C4-2B (cell line): ENCODE measurements around the gene KIAA0930.
A peak's percentile ranks its signal among the peaks of the same experiment; 100 is the strongest.

Source experiments
- H3K27ac ChIP-seq: fragments of 450-650 bp; 2 replicates; pipeline ENCODE4 v1.5.1; 2017
- ZFX ChIP-seq: fragments of 450-650 bp; IDR thresholded peaks from 2 replicates; pipeline ENCODE4 v1.6.1; 2017
- TF ChIP-seq, protein P1 (sequence below): fragments of 450-650 bp; conservative IDR thresholded peaks from 2 replicates; pipeline ENCODE4 v1.5.1; 2017; ENCODE audit warnings: mild to moderate bottlenecking

KIAA0930 gene

DNA sequence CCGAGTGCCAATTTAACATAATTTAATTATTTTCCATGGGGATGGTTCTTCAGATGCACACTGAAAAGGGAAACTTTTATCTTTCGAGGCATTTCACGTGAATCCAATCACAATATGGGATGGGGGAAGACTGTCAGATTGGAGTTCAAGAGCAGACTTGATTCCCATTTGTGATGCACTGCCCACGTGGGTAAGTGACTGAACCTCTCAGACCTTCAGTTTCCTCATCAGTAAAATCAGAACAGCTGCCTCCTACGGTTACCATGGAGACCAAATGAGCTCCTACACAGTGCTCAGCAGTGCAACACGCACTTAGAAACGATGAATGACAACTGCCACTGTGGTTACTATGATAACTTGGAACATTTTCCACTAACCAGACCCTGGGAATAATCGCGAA lies 21.7 kb downstream of the KIAA0930 start:
- H3K27ac ChIP-seq: no peak overlapping the region
- no peak for TF ChIP-seq ZFX
- TF ChIP-seq, protein P1, sequence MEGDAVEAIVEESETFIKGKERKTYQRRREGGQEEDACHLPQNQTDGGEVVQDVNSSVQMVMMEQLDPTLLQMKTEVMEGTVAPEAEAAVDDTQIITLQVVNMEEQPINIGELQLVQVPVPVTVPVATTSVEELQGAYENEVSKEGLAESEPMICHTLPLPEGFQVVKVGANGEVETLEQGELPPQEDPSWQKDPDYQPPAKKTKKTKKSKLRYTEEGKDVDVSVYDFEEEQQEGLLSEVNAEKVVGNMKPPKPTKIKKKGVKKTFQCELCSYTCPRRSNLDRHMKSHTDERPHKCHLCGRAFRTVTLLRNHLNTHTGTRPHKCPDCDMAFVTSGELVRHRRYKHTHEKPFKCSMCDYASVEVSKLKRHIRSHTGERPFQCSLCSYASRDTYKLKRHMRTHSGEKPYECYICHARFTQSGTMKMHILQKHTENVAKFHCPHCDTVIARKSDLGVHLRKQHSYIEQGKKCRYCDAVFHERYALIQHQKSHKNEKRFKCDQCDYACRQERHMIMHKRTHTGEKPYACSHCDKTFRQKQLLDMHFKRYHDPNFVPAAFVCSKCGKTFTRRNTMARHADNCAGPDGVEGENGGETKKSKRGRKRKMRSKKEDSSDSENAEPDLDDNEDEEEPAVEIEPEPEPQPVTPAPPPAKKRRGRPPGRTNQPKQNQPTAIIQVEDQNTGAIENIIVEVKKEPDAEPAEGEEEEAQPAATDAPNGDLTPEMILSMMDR: no peak

DNA sequence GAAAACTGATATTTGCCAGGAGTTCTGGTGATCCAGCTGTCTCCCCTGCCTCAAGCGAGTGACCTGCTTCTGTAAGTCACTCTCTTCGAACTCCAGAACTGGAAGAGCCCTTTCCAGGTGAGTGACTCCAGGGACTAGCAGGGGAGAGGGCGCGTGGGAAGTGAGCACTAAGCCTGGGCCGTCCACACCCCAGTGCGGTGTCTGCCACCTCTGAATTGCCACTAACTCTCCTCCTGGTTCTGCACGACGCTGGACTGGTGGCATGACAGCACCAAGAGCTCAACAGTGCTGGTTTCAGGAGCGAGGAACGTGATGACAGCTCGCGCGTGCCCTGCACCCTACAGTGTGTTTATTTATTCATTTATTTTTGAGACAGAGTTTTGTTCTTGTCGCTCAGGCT lies 22.9 kb downstream of the KIAA0930 start:
- no peak overlapping the region for H3K27ac ChIP-seq
- TF ChIP-seq, protein P1: no peak
- TF ChIP-seq ZFX: no peak

GRCh38 chr22:45217345-45217744 lies 23.3 kb downstream of the KIAA0930 start:
- no peak overlapping the region for H3K27ac ChIP-seq
- TF ChIP-seq, protein P1: no peak
- no peak for TF ChIP-seq ZFX

DNA sequence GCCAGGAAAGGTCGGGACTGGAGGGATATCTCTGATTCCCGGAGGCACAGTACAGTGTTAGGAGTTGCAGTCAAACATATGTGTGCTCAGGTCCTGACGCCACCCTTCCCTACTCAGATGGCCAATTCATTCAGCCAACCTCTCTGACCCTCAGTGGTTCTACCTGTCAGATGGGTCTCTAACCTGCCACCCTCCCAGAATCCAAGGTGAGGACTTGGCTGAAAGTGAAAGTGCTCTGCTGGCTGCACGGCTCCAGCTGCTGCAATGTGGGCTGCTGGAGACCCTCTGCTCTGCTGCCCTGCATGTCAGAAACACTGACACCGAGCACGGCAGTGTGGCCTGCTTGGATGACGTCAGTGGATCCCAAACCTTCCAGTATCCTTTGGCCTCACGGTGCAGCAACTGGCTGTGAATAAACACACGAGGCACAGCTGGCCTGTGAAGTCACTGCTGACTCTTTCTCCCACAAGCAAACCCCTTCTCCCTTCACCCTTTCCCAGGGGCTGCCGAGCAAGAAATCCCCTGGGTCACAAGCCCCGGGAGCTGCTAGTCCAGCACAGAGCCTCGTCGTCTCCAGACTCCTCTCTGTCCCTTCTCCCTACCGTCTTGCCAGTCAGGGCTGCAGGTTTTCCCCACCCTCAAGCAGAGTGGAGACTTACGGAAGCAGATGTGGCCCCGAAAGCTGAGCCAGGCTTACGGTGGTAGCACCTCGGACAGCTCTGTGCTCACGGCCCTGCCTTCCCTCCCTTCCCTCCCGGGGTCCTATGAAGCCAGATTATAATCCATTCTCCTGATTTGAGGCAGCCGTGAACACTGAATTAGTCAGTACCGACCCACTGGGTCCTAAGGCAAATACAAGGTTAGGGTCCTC lies 24.3 kb downstream of the KIAA0930 start:
- H3K27ac ChIP-seq: peak overlapping the region; percentile 26
- TF ChIP-seq ZFX: no peak
- TF ChIP-seq, protein P1: no peak

GRCh38 chr22:45212992-45213751 lies 27.5 kb downstream of the KIAA0930 start:
- TF ChIP-seq ZFX: no peak
- H3K27ac ChIP-seq: no peak overlapping the region

- no peak for TF ChIP-seq ZFX
- TF ChIP-seq, protein P1: no peak
- H3K27ac ChIP-seq: no peak overlapping the region
Observed at GRCh38 chr22:45212306-45212709, 28.4 kb downstream of the KIAA0930 start.

GRCh38 chr22:45211848-45212247 lies 28.8 kb downstream of the KIAA0930 start:
- H3K27ac ChIP-seq: no peak overlapping the region
- TF ChIP-seq ZFX: no peak
- TF ChIP-seq, protein P1: no peak
